GM23338 (cell line): ENCODE data around the gene COL20A1. TPM values are rescaled to one million over a fixed set of nuclear protein-coding genes. Genes with fewer than 3 reads are reported as not detected.

Experiments
- ATAC-seq: fragments of 200-7000 bp; cut with Tn5 transposase; 3 replicates; pipeline ENCODE4 v1.9.1; 2020
- DNase-seq: peaks from one replicate; pipeline ENCODE4 v3.0.0-alpha.2; 2015; ENCODE audit warnings: low spot score
- H2AFZ ChIP-seq: fragments of 200-600 bp; sonication (generic); 2 replicates; pipeline ENCODE4 v1.8.0; 2016; ENCODE audit warnings: antibody characterized with exemption, mild to moderate bottlenecking, moderate library complexity
- H3F3A ChIP-seq: fragments of 200-600 bp; sonication (generic); replicated peaks from 2 replicates; pipeline ENCODE4 v1.8.0; 2017; ENCODE audit warnings: antibody characterized with exemption, mixed run types, low read depth
- H3K27ac ChIP-seq: fragments of 200-600 bp; sonication (generic); 2 replicates; pipeline ENCODE4 v1.6.1; 2016; ENCODE audit warnings: low read depth
- H3K27me3 ChIP-seq: fragments of 200-600 bp; sonication (generic); 2 replicates; pipeline ENCODE4 v1.8.0; 2016; ENCODE audit warnings: mild to moderate bottlenecking, mixed run types, moderate library complexity; ENCODE audit not compliant: insufficient read depth
- H3K36me3 ChIP-seq: fragments of 200-600 bp; sonication (generic); 2 replicates; pipeline ENCODE4 v1.8.0; 2016; ENCODE audit warnings: mild to moderate bottlenecking; ENCODE audit not compliant: insufficient read depth
- H3K4me1 ChIP-seq: fragments of 200-600 bp; sonication (generic); 2 replicates; pipeline ENCODE4 v1.8.0; 2016; ENCODE audit warnings: mild to moderate bottlenecking, moderate library complexity; ENCODE audit not compliant: insufficient read depth
- H3K4me2 ChIP-seq: fragments of 200-600 bp; sonication (generic); 2 replicates; pipeline ENCODE4 v1.7.1; 2017; ENCODE audit warnings: mixed run types
- H3K4me3 ChIP-seq: fragments of 200-600 bp; sonication (generic); 2 replicates; pipeline ENCODE4 v1.6.1; 2016; ENCODE audit warnings: mixed run types
- H3K79me2 ChIP-seq: fragments of 200-600 bp; sonication (generic); replicated peaks from 2 replicates; pipeline ENCODE4 v1.8.0; 2017; ENCODE audit warnings: mild to moderate bottlenecking; ENCODE audit not compliant: insufficient read depth
- H3K9me2 ChIP-seq: fragments of 200-600 bp; sonication (generic); 2 replicates; pipeline ENCODE4 v1.8.0; 2017; ENCODE audit not compliant: insufficient read depth
- H4K20me1 ChIP-seq: fragments of 200-600 bp; sonication (generic); replicated peaks from 2 replicates; pipeline ENCODE4 v1.8.0; 2017; ENCODE audit warnings: mild to moderate bottlenecking; ENCODE audit not compliant: insufficient read depth
- H3K27ac Mint-ChIP-seq: 2 replicates; pipeline ENCODE4 v1.8.0; 2020; ENCODE audit warnings: inconsistent platforms, mild to moderate bottlenecking, moderate library complexity, mixed read lengths
- H3K27me3 Mint-ChIP-seq: 3 replicates; pipeline ENCODE4 v1.8.0; 2022; ENCODE audit warnings: low read depth, mild to moderate bottlenecking, moderate library complexity, mixed read lengths, inconsistent platforms; ENCODE audit not compliant: insufficient read depth, poor library complexity
- H3K36me3 Mint-ChIP-seq: 3 replicates; pipeline ENCODE4 v1.8.0; 2021; ENCODE audit warnings: low read depth, mild to moderate bottlenecking, inconsistent platforms, moderate library complexity, mixed read lengths
- H3K4me1 Mint-ChIP-seq: 3 replicates; pipeline ENCODE4 v1.8.0; 2020; ENCODE audit warnings: mild to moderate bottlenecking, inconsistent platforms, mixed read lengths
- H3K4me3 Mint-ChIP-seq: 3 replicates; pipeline ENCODE4 v1.8.0; 2021; ENCODE audit warnings: moderate library complexity, mild to moderate bottlenecking, inconsistent platforms, mixed read lengths
- H3K9me3 Mint-ChIP-seq: 3 replicates; pipeline ENCODE4 v1.8.0; 2020; ENCODE audit warnings: moderate library complexity, mild to moderate bottlenecking, inconsistent platforms, mixed read lengths
- CTCF ChIP-seq, 2 experiments: fragments of 200-600 bp in 1 of 2; sonication (generic) in 1 of 2; conservative IDR thresholded peaks; 2 replicates each; pipeline versions ENCODE4 v1.5.1 to v1.6.1; 2016 to 2017; ENCODE audit warnings: antibody characterized with exemption in 2 of 2, low read depth in 2 of 2, mild to moderate bottlenecking in 2 of 2, moderate library complexity in 1 of 2
- ETS1 ChIP-seq: IDR thresholded peaks from 2 replicates; pipeline ENCODE4 v1.6.1; 2016; ENCODE audit warnings: antibody characterized with exemption
- EZH2 ChIP-seq: fragments of 200-600 bp; sonication (generic); IDR thresholded peaks from one replicate; pipeline ENCODE4 v1.8.0; 2017; ENCODE audit warnings: antibody characterized with exemption, mild to moderate bottlenecking, low read depth; ENCODE audit not compliant: unreplicated experiment
- JUNB ChIP-seq: IDR thresholded peaks from one replicate; pipeline ENCODE4 v1.6.1; 2016; ENCODE audit warnings: antibody characterized with exemption; ENCODE audit not compliant: unreplicated experiment
- NANOG ChIP-seq: IDR thresholded peaks from 2 replicates; pipeline ENCODE4 v1.6.1; 2016; ENCODE audit warnings: antibody characterized with exemption, borderline replicate concordance
- POLR2AphosphoS5 ChIP-seq: IDR thresholded peaks from 2 replicates; pipeline ENCODE4 v1.6.1; 2016; ENCODE audit warnings: antibody characterized with exemption, low read depth
- REST ChIP-seq: IDR thresholded peaks from one replicate; pipeline ENCODE4 v1.6.1; 2018; ENCODE audit warnings: antibody characterized with exemption; ENCODE audit not compliant: unreplicated experiment
- STAT1 ChIP-seq: IDR thresholded peaks from one replicate; pipeline ENCODE4 v1.6.1; 2016; ENCODE audit warnings: antibody characterized with exemption; ENCODE audit not compliant: unreplicated experiment
- ZNF114 ChIP-seq: fragments of 250-450 bp; sonication (Bioruptor Pico); IDR thresholded peaks from 2 replicates; pipeline ENCODE4 v1.5.0; 2020; ENCODE audit warnings: mild to moderate bottlenecking, moderate library complexity
- ZNF331 ChIP-seq: fragments of 250-450 bp; sonication (Bioruptor Pico); IDR thresholded peaks from 2 replicates; pipeline ENCODE4 v1.5.0; 2020; ENCODE audit warnings: low read depth, mild to moderate bottlenecking, moderate library complexity
- ZNF462 ChIP-seq: fragments of 250-450 bp; sonication (Bioruptor Pico); IDR thresholded peaks from 2 replicates; pipeline ENCODE4 v1.5.0; 2020; ENCODE audit warnings: mild to moderate bottlenecking, moderate library complexity
- polyA plus RNA-seq: library from polyadenylated mRNA; unstranded; fragments of >200 nt; fragmentation: Nextera tagmentation; extraction: Ambion mirVana; gene quantifications from 2 replicates; pipeline ENCODE4 v1.2.1, GENCODE V29; 2016
- total RNA-seq: library from RNA; depleted of rRNA; stranded (reverse); fragments of >200 nt; shearing (Covaris generic); gene quantifications from 2 replicates; pipeline ENCODE4 v1.2.3, GENCODE V29; 2014

Gene COL20A1
- total and polyA plus RNA-seq, 2 experiments from 2014 or later: 0.28 to 0.79 TPM

- H3K27me3 ChIP-seq: no peaks in the 10 kb centered on the region
- no peaks in the 10 kb centered on the region for H4K20me1 ChIP-seq
- TF ChIP-seq ETS1 (no peak), ZNF114 (CRISPR knock-in tag) (no peak), REST (no peak), CTCF (conservative IDR thresholded peaks at IDR 0.05; ENCODE audit: low read depth in 2 of 2) (no peak), STAT1 (no peak), ZNF331 (no peak), ZNF462 (CRISPR knock-in tag) (no peak), NANOG (no peak), EZH2 (no peak), JUNB (no peak), POLR2AphosphoS5 (no peak)
- no peaks in the 10 kb centered on the region; the same call in 1 of the 2 replicates for H3K4me1 ChIP-seq
- Mint-ChIP-seq H3K4me1 (peaks cover 4% of the 10 kb centered on the region; the same call in 1 of the 3 replicates), H3K27ac (no peak overlapping the region), H3K36me3 (peaks cover 22% of the 10 kb centered on the region), H3K4me3 (no peak overlapping the region; the same call in 2 of the 3 replicates), H3K27me3 (peaks cover 30% of the 10 kb centered on the region), H3K9me3 (peaks cover 26% of the 10 kb centered on the region)
- H3K36me3 ChIP-seq: no peaks in the 10 kb centered on the region
- DNase-seq (no peak), ATAC-seq (no peak)
- no peak overlapping the region for H3K27ac ChIP-seq
- H3K4me2 ChIP-seq: no peak overlapping the region
- no peaks in the 10 kb centered on the region for H3K79me2 ChIP-seq
- no peak overlapping the region for H3K4me3 ChIP-seq
- peaks cover 3% of the 10 kb centered on the region; the same call in 1 of the 2 replicates for H3K9me2 ChIP-seq
- no peaks in the 10 kb centered on the region for H3F3A ChIP-seq
- no peak overlapping the region for H2AFZ ChIP-seq
Measured at GRCh38 chr20:63333241-63333836, 40.4 kb downstream of the COL20A1 start.
